Measurements from ENCODE around the gene APOA5. TPM values are rescaled to one million over a fixed set of nuclear protein-coding genes. Genes with fewer than 3 reads are reported as not detected.

APOA5 gene
- total and polyA plus RNA-seq, 2 of the 13 experiments (the other 11 are each of a cell fraction or from before 2014, with no cell fraction given) = 44.0 to 49.1 TPM

DNA sequence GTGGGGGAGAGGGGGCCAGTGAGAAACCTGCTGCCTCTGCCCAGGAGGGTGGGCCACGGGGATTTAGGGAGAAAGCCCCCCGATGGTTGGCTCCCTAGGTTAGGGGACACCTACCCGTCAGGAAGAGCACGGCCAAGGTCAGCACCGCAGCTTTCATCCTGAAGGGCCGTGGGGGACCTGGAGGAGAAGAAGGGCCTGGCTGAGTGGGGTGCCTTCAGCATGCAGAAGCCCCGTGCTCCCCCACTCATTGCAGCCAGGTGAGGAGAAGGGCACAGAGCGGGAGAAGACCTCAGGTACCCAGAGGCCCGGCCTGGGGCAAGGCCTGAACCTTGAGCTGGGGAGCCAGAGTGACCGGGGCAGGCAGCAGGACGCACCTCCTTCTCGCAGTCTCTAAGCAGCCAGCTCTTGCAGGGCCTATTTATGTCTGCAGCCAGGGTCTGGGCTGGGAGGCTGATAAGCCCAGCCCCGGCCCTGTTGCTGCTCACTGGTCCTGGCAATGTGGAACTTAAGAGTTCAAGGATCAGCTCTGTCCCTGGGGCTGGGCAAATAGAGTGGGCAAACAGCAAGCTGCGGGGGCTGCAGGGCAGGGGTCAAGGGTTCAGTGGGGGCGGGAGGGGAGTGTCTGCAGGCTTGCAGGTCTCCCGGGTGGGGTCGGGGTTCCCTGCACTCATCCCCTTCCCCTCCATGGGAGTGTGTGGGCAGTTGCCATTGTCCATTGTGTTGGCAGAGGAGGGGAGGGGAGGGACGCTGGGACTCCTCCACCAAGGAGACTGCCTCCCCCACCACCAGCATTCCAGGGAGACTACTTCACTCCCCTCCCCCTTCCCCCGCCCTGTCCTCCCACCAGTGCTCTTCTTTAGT is 45.8 kb upstream of the APOA5 start, which contains the start of gene APOA1 (continued):
- TF ChIP-seq, protein P1, sequence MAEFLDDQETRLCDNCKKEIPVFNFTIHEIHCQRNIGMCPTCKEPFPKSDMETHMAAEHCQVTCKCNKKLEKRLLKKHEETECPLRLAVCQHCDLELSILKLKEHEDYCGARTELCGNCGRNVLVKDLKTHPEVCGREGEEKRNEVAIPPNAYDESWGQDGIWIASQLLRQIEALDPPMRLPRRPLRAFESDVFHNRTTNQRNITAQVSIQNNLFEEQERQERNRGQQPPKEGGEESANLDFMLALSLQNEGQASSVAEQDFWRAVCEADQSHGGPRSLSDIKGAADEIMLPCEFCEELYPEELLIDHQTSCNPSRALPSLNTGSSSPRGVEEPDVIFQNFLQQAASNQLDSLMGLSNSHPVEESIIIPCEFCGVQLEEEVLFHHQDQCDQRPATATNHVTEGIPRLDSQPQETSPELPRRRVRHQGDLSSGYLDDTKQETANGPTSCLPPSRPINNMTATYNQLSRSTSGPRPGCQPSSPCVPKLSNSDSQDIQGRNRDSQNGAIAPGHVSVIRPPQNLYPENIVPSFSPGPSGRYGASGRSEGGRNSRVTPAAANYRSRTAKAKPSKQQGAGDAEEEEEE (CRISPR knock-in tag; IDR thresholded peaks at IDR 0.05; ENCODE audit: borderline replicate concordance) = no peak
- TF ChIP-seq ZNF44 (CRISPR knock-in tag; IDR thresholded peaks at IDR 0.05) (no peak), NR2F6 (IDR thresholded peaks at IDR 0.05) (peak; percentile 99), NR2F6 (CRISPR knock-in tag; IDR thresholded peaks at IDR 0.05) (peak; percentile 98), NRL (CRISPR knock-in tag; IDR thresholded peaks at IDR 0.05; ENCODE audit: borderline replicate concordance) (peak; percentile 80), ZNF446 (CRISPR knock-in tag; IDR thresholded peaks at IDR 0.05) (peak; percentile 69; the same call in 1 of the 2 replicates), DMAP1 (CRISPR knock-in tag; IDR thresholded peaks at IDR 0.05) (peak; percentile 75), ZNF432 (CRISPR knock-in tag; IDR thresholded peaks at IDR 0.05; ENCODE audit: borderline replicate concordance) (no peak), MIER3 (CRISPR knock-in tag; IDR thresholded peaks at IDR 0.05; ENCODE audit: borderline replicate concordance) (peak; percentile 80), PCBP1 (IDR thresholded peaks at IDR 0.05; ENCODE audit: borderline replicate concordance, low read depth, low read length) (peak; percentile 78; the same call in 1 of the 2 replicates), ZNF510 (CRISPR knock-in tag; IDR thresholded peaks at IDR 0.05; ENCODE audit: low read depth) (no peak), FOXM1 (CRISPR knock-in tag; IDR thresholded peaks at IDR 0.05) (no peak), NFATC3 (CRISPR knock-in tag; IDR thresholded peaks at IDR 0.05) (no peak), ZNF431 (CRISPR knock-in tag; IDR thresholded peaks at IDR 0.05; ENCODE audit: borderline replicate concordance, low read depth) (peak; percentile 81; the same call in 1 of the 2 replicates), NR1H2 (CRISPR knock-in tag; IDR thresholded peaks at IDR 0.05; ENCODE audit: borderline replicate concordance, low read depth) (peak; percentile 73; the same call in 1 of the 2 replicates)
- TF ChIP-seq, protein P2, sequence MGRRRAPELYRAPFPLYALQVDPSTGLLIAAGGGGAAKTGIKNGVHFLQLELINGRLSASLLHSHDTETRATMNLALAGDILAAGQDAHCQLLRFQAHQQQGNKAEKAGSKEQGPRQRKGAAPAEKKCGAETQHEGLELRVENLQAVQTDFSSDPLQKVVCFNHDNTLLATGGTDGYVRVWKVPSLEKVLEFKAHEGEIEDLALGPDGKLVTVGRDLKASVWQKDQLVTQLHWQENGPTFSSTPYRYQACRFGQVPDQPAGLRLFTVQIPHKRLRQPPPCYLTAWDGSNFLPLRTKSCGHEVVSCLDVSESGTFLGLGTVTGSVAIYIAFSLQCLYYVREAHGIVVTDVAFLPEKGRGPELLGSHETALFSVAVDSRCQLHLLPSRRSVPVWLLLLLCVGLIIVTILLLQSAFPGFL (CRISPR knock-in tag; IDR thresholded peaks at IDR 0.05) = peak; percentile 74; the same call in 1 of the 2 replicates
- TF ChIP-seq, protein P3, sequence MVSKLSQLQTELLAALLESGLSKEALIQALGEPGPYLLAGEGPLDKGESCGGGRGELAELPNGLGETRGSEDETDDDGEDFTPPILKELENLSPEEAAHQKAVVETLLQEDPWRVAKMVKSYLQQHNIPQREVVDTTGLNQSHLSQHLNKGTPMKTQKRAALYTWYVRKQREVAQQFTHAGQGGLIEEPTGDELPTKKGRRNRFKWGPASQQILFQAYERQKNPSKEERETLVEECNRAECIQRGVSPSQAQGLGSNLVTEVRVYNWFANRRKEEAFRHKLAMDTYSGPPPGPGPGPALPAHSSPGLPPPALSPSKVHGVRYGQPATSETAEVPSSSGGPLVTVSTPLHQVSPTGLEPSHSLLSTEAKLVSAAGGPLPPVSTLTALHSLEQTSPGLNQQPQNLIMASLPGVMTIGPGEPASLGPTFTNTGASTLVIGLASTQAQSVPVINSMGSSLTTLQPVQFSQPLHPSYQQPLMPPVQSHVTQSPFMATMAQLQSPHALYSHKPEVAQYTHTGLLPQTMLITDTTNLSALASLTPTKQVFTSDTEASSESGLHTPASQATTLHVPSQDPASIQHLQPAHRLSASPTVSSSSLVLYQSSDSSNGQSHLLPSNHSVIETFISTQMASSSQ (IDR thresholded peaks at IDR 0.05; ENCODE audit: low read depth) = peak; percentile 61; the same call in 1 of the 2 replicates
- TF ChIP-seq, protein P3 (CRISPR knock-in tag; IDR thresholded peaks at IDR 0.05; ENCODE audit: borderline replicate concordance) = peak; percentile 75; the same call in 1 of the 2 replicates
- TF ChIP-seq, protein P4, sequence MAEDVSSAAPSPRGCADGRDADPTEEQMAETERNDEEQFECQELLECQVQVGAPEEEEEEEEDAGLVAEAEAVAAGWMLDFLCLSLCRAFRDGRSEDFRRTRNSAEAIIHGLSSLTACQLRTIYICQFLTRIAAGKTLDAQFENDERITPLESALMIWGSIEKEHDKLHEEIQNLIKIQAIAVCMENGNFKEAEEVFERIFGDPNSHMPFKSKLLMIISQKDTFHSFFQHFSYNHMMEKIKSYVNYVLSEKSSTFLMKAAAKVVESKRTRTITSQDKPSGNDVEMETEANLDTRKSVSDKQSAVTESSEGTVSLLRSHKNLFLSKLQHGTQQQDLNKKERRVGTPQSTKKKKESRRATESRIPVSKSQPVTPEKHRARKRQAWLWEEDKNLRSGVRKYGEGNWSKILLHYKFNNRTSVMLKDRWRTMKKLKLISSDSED (CRISPR knock-in tag; IDR thresholded peaks at IDR 0.05) = no peak
- TF ChIP-seq, protein P5, sequence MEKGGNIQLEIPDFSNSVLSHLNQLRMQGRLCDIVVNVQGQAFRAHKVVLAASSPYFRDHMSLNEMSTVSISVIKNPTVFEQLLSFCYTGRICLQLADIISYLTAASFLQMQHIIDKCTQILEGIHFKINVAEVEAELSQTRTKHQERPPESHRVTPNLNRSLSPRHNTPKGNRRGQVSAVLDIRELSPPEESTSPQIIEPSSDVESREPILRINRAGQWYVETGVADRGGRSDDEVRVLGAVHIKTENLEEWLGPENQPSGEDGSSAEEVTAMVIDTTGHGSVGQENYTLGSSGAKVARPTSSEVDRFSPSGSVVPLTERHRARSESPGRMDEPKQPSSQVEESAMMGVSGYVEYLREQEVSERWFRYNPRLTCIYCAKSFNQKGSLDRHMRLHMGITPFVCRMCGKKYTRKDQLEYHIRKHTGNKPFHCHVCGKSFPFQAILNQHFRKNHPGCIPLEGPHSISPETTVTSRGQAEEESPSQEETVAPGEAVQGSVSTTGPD (CRISPR knock-in tag; IDR thresholded peaks at IDR 0.05) = no peak

All from HepG2 (cell line).